NB4 (cell line): ENCODE measurements around the gene ZNF469.

Source experiments
- MYC ChIP-seq: IDR thresholded peaks from 2 replicates; pipeline ENCODE4 v1.6.1; 2011; ENCODE audit warnings: low read depth, low read length
- POLR2A ChIP-seq: IDR thresholded peaks from 2 replicates; pipeline ENCODE4 v1.6.1; 2011; ENCODE audit warnings: mild to moderate bottlenecking; ENCODE audit not compliant: insufficient read length; ENCODE audit errors: extremely low read depth
- TF ChIP-seq, protein P1 (sequence below): IDR thresholded peaks from one replicate; pipeline ENCODE4 v1.5.1; 2012; ENCODE audit warnings: low read depth, low read length
- TF ChIP-seq, protein P2 (sequence below): IDR thresholded peaks from 2 replicates; pipeline ENCODE4 v1.6.1; 2011; ENCODE audit warnings: low read depth, low read length

DNA sequence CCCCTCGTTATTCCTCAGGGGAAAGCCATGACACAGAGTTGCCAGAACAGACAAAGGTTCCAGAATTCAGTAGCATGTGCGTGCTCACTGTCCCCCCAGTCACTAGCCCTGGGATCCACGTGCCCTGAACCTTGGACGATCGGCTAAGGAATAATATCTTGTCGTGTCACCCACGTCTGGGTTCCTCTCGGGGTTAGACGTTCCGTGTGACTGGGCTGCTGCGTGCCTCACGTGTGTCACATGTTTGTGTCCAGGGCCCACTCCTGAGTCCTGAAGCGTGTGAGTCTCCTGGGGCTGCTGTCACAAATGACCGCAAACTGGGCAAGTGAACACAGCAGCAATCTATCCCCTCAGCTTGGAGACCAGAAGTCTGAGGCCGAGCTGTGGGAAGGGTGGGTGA, 12.4 kb upstream of the ZNF469 start:
- TF ChIP-seq POLR2A (no peak), MYC (no peak)
- TF ChIP-seq, protein P1, sequence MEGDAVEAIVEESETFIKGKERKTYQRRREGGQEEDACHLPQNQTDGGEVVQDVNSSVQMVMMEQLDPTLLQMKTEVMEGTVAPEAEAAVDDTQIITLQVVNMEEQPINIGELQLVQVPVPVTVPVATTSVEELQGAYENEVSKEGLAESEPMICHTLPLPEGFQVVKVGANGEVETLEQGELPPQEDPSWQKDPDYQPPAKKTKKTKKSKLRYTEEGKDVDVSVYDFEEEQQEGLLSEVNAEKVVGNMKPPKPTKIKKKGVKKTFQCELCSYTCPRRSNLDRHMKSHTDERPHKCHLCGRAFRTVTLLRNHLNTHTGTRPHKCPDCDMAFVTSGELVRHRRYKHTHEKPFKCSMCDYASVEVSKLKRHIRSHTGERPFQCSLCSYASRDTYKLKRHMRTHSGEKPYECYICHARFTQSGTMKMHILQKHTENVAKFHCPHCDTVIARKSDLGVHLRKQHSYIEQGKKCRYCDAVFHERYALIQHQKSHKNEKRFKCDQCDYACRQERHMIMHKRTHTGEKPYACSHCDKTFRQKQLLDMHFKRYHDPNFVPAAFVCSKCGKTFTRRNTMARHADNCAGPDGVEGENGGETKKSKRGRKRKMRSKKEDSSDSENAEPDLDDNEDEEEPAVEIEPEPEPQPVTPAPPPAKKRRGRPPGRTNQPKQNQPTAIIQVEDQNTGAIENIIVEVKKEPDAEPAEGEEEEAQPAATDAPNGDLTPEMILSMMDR = no peak
- TF ChIP-seq, protein P2, sequence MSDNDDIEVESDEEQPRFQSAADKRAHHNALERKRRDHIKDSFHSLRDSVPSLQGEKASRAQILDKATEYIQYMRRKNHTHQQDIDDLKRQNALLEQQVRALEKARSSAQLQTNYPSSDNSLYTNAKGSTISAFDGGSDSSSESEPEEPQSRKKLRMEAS = no peak
